ACC112 (cell line): ENCODE data around the gene MYO3B.

Experiments used
- H2AFZ ChIP-seq: fragments of 200-600 bp; sonication (generic); one replicate; pipeline ENCODE4 v1.6.0; 2017; ENCODE audit warnings: antibody characterized with exemption, low read length; ENCODE audit not compliant: unreplicated experiment
- H3K27ac ChIP-seq: fragments of 200-600 bp; sonication (generic); 2 replicates; pipeline ENCODE4 v1.5.1; 2014; ENCODE audit warnings: low read depth, mild to moderate bottlenecking, antibody characterized with exemption, low read length, moderate library complexity
- H3K27me3 ChIP-seq: fragments of 200-600 bp; sonication (generic); 2 replicates; pipeline ENCODE4 v1.6.1; 2014; ENCODE audit warnings: mild to moderate bottlenecking, antibody characterized with exemption, low read length, moderate library complexity, mixed read lengths; ENCODE audit not compliant: insufficient read depth
- H3K36me3 ChIP-seq: fragments of 200-600 bp; sonication (generic); 2 replicates; pipeline ENCODE4 v1.6.1; 2016; ENCODE audit warnings: mild to moderate bottlenecking, antibody characterized with exemption, low read length, moderate library complexity, mixed read lengths; ENCODE audit not compliant: insufficient read depth
- H3K4me1 ChIP-seq: fragments of 200-600 bp; sonication (generic); one replicate; pipeline ENCODE4 v1.6.1; 2016; ENCODE audit warnings: low read length, mixed read lengths; ENCODE audit not compliant: insufficient read depth, unreplicated experiment, control insufficient read depth
- H3K4me3 ChIP-seq: fragments of 200-600 bp; sonication (generic); 2 replicates; pipeline ENCODE4 v1.5.1; 2014; ENCODE audit warnings: mild to moderate bottlenecking, low read depth, low read length
- H3K79me2 ChIP-seq: fragments of 200-600 bp; sonication (generic); one replicate; pipeline ENCODE4 v1.6.0; 2016; ENCODE audit warnings: low read length; ENCODE audit not compliant: control insufficient read depth, unreplicated experiment, insufficient read depth

Gene MYO3B

GRCh38 chr2:170247333-170247732, 69.4 kb downstream of the MYO3B start:
- no peak overlapping the region for H2AFZ ChIP-seq
- H3K4me1 ChIP-seq: no peaks in the 10 kb centered on the region
- no peak overlapping the region for H3K4me3 ChIP-seq
- H3K36me3 ChIP-seq: no peaks in the 10 kb centered on the region
- H3K27me3 ChIP-seq: peaks cover 91% of the 10 kb centered on the region
- H3K27ac ChIP-seq: no peak overlapping the region
- no peaks in the 10 kb centered on the region for H3K79me2 ChIP-seq

DNA sequence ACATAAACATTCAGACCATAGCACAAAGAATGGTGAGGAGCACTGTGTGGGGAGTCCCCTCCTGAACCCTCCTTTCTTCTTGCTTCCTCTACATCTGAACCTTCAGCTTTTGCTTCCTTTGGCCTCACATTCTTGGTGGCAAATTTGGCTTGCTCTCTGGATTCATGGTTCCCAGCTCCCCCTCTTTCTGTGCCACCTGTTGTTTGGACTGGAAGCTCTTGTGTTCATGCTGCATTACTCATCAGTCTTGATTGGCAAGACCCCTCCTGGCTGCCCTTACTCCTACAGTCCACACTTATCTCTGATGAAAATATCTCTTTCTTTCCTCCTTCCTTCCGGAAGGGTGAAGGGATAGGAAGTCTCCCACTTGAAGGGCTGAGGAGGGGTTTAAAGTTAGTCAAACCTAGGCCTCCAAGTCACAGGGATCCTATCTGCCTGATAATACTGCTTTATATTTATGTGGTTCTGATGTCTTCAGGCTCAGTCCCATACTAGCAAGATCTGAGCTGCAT, 70.0 kb downstream of the MYO3B start:
- Histone ChIP-seq H2AFZ (no peak overlapping the region), H3K27ac (no peak overlapping the region), H3K27me3 (peaks cover 91% of the 10 kb centered on the region), H3K36me3 (no peaks in the 10 kb centered on the region), H3K4me1 (no peaks in the 10 kb centered on the region), H3K4me3 (no peak overlapping the region), H3K79me2 (no peaks in the 10 kb centered on the region)

DNA sequence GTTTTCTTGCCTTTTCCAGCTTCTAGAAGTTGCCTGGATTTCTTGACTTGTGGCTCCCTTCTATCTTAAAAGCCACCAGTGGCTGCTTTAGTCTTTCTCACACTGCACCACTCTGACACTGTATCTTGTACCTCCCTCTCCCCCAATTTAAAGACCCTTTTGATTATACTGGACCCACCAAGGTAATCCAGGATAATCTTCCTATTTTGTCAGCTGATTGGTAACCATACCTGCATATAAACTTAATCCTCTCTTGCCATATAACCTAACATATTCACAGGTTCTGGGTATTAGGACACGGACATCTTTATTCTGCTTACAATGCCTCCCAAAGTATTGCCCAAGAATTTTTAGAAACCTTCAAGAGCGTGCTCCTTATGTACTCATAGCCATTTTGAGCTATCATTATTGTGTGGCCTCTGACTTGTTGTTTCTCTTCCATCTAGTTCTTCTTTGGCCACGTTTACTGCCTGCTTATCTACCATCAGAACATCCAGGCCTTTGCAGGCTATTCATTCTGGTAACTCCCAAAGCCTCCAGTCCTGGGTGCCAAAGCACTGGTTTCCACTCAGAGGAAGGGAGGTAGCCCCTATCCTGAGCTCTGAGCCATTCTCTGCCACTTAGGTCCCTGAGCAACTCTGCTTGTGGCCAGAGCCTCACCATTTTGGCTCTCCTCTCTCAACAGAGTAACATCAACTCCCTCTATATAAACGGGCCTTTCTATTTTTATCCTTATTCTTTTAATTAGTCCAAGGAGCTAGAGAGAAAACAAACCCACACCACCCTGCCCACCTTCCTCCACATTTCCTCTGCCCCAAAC, 70.8 kb downstream of the MYO3B start:
- no peaks in the 10 kb centered on the region for H3K36me3 ChIP-seq
- H3K27ac ChIP-seq: no peak overlapping the region
- H3K27me3 ChIP-seq: peaks cover 91% of the 10 kb centered on the region
- H3K79me2 ChIP-seq: no peaks in the 10 kb centered on the region
- H3K4me1 ChIP-seq: no peaks in the 10 kb centered on the region
- H2AFZ ChIP-seq: no peak overlapping the region
- H3K4me3 ChIP-seq: no peak overlapping the region

DNA sequence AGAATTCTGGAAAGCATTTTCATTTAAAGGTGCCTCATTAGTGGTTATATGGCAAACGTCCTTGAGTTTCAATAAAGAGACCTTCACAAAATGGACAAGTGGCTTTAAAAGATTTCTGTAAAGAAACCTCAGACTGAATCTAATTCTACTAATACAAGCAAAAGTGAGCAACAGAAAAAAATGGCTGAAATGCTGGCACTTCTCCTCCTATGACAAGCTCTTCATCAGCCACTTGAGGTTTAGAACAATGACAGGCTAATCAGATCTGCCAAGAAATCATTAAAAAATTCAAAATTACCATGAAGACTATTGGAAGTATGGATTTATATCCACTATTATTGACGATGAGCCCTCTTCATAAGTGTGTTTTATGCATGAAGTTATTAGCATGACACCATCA, 71.8 kb downstream of the MYO3B start:
- no peaks in the 10 kb centered on the region for H3K36me3 ChIP-seq
- peaks cover 84% of the 10 kb centered on the region for H3K27me3 ChIP-seq
- H3K4me3 ChIP-seq: no peak overlapping the region
- no peaks in the 10 kb centered on the region for H3K79me2 ChIP-seq
- H2AFZ ChIP-seq: no peak overlapping the region
- H3K27ac ChIP-seq: no peak overlapping the region
- no peaks in the 10 kb centered on the region for H3K4me1 ChIP-seq

GRCh38 chr2:170250584-170250983, 72.6 kb downstream of the MYO3B start:
- Histone ChIP-seq H3K4me3 (no peak overlapping the region), H3K27me3 (peaks cover 76% of the 10 kb centered on the region), H3K79me2 (no peaks in the 10 kb centered on the region), H3K4me1 (peaks cover 3% of the 10 kb centered on the region), H3K36me3 (no peaks in the 10 kb centered on the region), H3K27ac (no peak overlapping the region), H2AFZ (no peak overlapping the region)

GRCh38 chr2:170252414-170252813, 74.5 kb downstream of the MYO3B start:
- Histone ChIP-seq H3K36me3 (no peaks in the 10 kb centered on the region), H3K27me3 (peaks cover 66% of the 10 kb centered on the region), H3K4me3 (no peak overlapping the region), H3K79me2 (no peaks in the 10 kb centered on the region), H2AFZ (no peak overlapping the region), H3K4me1 (peaks cover 9% of the 10 kb centered on the region), H3K27ac (no peak overlapping the region)

DNA sequence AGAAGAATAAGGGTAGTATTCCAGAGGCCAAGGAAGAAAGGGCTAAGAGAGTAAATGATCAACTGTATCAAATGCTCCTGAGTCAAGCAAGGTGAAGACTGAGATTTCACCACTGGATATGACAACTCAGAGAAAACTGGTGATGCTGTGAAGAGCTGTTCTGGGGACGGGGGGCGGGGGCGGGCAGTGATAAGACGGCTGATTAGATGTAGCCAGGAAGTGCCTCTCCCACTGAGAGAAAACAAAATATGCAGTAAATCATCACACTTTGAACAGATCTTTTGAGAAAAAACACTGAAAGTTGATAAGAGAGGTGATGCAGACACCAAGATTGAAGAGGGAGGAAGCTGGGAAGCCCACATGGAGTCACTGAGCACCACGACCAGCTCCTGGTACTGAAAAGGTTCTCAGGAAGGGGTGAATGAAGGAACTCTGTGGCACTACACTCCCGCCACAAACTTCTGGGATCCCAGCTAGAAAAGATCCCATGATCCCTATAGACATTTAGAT, 75.8 kb downstream of the MYO3B start:
- H3K4me1 ChIP-seq: peaks cover 9% of the 10 kb centered on the region

GRCh38 chr2:170254293-170254732, 76.4 kb downstream of the MYO3B start:
- Histone ChIP-seq H3K36me3 (no peaks in the 10 kb centered on the region), H3K27ac (no peak overlapping the region)

More for the DNA sequence above, 75.8 kb downstream of the MYO3B start:
- H3K4me3 ChIP-seq: no peak overlapping the region
- no peaks in the 10 kb centered on the region for H3K79me2 ChIP-seq
- H3K36me3 ChIP-seq: no peaks in the 10 kb centered on the region
- no peak overlapping the region for H2AFZ ChIP-seq
- H3K27me3 ChIP-seq: peaks cover 63% of the 10 kb centered on the region
- H3K27ac ChIP-seq: no peak overlapping the region

DNA sequence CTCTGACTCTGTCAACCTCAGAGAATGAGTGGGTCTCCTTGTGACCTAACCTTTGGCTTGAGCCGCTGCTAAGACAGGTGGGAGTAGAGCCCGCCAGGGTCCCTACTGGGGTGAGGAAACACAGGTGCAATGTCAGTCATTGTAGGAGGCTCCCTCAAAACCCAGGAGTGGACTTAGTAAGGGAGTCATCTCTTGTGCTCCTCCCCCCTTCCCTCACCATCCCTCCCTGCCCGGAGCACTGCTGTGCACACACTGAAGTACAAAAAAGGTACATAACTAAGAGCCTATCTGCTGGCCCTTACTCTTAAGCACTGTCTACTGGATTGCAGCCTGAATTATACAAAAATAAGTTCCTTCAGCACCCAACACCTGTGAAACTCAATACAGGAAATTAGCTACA, 77.2 kb downstream of the MYO3B start:
- H3K4me1 ChIP-seq: peaks cover 9% of the 10 kb centered on the region
- H3K4me3 ChIP-seq: no peak overlapping the region
- H2AFZ ChIP-seq: no peak overlapping the region
- no peak overlapping the region for H3K27ac ChIP-seq
- peaks cover 56% of the 10 kb centered on the region for H3K27me3 ChIP-seq
- H3K36me3 ChIP-seq: no peaks in the 10 kb centered on the region
- H3K79me2 ChIP-seq: no peaks in the 10 kb centered on the region

More at GRCh38 chr2:170254293-170254732, 76.4 kb downstream of the MYO3B start:
- H2AFZ ChIP-seq: no peak overlapping the region
- H3K27me3 ChIP-seq: peaks cover 63% of the 10 kb centered on the region
- H3K79me2 ChIP-seq: no peaks in the 10 kb centered on the region
- H3K4me1 ChIP-seq: peaks cover 9% of the 10 kb centered on the region
- H3K4me3 ChIP-seq: no peak overlapping the region

GRCh38 chr2:170255971-170256370, 78.0 kb downstream of the MYO3B start:
- peaks cover 9% of the 10 kb centered on the region for H3K4me1 ChIP-seq
- no peak overlapping the region for H3K4me3 ChIP-seq
- no peak overlapping the region for H2AFZ ChIP-seq
- H3K27ac ChIP-seq: peak overlapping the region; percentile 41; the same call in 1 of the 2 replicates
- H3K79me2 ChIP-seq: no peaks in the 10 kb centered on the region
- peaks cover 49% of the 10 kb centered on the region for H3K27me3 ChIP-seq
- H3K36me3 ChIP-seq: no peaks in the 10 kb centered on the region

DNA sequence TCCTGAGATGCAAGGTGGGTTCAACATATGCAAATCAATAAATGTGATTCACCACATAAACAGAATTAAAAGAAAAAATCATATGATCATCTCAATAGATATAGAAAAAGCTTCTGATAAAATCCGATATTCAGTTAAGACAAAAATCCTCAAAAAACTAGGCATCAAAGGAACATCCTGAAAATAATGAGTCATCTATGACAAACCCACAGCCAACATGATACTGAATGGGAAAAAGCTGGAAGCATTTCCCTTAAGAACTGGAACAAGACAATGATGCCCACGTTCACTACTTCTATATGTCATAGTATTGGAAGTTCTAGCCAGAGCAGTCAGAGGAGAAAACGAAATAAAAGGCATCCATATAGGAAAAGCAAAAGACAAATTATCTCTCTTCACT, 80.4 kb downstream of the MYO3B start:
- Histone ChIP-seq H3K36me3 (no peaks in the 10 kb centered on the region), H3K27me3 (peaks cover 28% of the 10 kb centered on the region), H2AFZ (no peak overlapping the region), H3K4me1 (peaks cover 9% of the 10 kb centered on the region), H3K27ac (no peak overlapping the region), H3K79me2 (no peaks in the 10 kb centered on the region), H3K4me3 (no peak overlapping the region)
